ENCODE measurements around the gene NTRK3. TPM values are rescaled to one million over a fixed set of nuclear protein-coding genes. Genes with fewer than 3 reads are reported as not detected.

The NTRK3 gene
- total RNA-seq, 4 donors from 2014 or later = 0.09 to 2.7 (median 0.62) TPM

DNA sequence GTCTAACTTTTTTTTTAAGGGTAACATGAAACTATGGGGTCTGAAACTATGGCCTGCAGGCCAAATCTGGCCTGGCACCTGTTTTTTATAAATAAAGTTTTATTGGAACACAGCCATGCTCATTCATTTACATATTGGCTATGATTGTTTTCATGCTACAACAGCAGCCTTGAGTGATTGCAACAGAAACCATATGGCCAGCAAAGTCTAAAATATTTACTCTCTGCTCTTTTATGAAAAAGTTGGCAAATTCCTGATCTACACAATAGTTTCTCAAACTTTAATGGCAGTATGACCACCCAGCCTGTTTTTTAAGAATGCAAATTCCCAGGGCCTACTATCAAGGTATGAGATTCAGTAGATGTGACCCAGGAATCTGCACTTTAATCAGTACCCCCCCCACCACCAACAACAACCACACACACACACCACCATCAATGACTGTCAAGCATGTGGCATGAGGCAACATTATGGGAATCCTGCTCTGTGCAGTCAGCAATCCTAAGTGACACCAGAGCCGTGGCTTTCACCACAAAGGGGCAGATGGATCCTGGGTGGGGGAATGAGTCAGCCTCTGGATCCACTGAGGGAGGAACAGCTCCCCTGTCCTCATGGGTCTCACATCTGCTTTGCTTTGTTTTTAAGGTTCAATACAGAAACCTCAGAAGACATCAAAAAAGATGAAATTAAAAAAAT is 142.8 kb downstream of the NTRK3 start:
- DNase-seq = no peak
- no peak overlapping the region for H3K4me3 ChIP-seq
- H3K27me3 ChIP-seq = no peaks in the 10 kb centered on the region
- intact Hi-C loops (cut with DNase I) = no loop called here
- 0 to 21% methylated on average over 1 of the region's 1 CpG for WGBS, 2 donors
- peaks cover 0 to 9% (median 0%) of the 10 kb centered on the region in 3 donors for H3K4me1 ChIP-seq
- TF ChIP-seq, protein P1, sequence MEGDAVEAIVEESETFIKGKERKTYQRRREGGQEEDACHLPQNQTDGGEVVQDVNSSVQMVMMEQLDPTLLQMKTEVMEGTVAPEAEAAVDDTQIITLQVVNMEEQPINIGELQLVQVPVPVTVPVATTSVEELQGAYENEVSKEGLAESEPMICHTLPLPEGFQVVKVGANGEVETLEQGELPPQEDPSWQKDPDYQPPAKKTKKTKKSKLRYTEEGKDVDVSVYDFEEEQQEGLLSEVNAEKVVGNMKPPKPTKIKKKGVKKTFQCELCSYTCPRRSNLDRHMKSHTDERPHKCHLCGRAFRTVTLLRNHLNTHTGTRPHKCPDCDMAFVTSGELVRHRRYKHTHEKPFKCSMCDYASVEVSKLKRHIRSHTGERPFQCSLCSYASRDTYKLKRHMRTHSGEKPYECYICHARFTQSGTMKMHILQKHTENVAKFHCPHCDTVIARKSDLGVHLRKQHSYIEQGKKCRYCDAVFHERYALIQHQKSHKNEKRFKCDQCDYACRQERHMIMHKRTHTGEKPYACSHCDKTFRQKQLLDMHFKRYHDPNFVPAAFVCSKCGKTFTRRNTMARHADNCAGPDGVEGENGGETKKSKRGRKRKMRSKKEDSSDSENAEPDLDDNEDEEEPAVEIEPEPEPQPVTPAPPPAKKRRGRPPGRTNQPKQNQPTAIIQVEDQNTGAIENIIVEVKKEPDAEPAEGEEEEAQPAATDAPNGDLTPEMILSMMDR (IDR thresholded peaks at IDR 0.05) = no peak
- TF ChIP-seq POLR2A (IDR thresholded peaks at IDR 0.05) = no peak
- H3K9me3 ChIP-seq = no peaks in the 10 kb centered on the region
- no peaks in the 10 kb centered on the region for H3K36me3 ChIP-seq
- H3K27ac ChIP-seq = no peak overlapping the region

DNA sequence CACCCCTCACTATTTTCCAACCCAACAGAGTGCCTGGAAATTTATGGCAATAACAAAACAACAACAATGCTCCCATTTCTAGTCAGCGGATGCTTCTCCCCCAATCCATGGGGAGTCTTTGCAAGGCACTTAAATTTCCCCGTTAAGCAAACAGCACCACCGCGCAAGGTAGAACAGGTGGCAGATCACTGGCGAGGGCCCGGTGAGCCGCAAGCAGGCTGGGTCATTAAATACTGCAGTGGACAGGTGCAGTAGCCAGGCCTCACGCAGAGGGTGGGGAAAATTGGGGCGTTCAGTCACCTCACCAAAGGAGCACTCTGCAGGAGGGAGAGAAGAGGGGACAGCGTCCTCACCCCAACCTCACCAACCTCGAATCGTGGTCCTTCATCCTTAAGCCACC is 147.5 kb downstream of the NTRK3 start:
- no peaks in the 10 kb centered on the region for H3K27me3 ChIP-seq
- H3K27ac ChIP-seq = no peak overlapping the region
- no peak overlapping the region for H3K4me3 ChIP-seq
- intact Hi-C loops (cut with DNase I) = no loop called here
- no peak for TF ChIP-seq POLR2A (IDR thresholded peaks at IDR 0.05)
- TF ChIP-seq, protein P1 (IDR thresholded peaks at IDR 0.05) = no peak
- H3K9me3 ChIP-seq = no peaks in the 10 kb centered on the region
- no peaks in the 10 kb centered on the region for H3K36me3 ChIP-seq
- 87 to 90% methylated on average over 8 to 10 of the region's 12 CpGs for WGBS, 2 donors
- no peak for DNase-seq
- no peaks in the 10 kb centered on the region for H3K4me1 ChIP-seq

DNA sequence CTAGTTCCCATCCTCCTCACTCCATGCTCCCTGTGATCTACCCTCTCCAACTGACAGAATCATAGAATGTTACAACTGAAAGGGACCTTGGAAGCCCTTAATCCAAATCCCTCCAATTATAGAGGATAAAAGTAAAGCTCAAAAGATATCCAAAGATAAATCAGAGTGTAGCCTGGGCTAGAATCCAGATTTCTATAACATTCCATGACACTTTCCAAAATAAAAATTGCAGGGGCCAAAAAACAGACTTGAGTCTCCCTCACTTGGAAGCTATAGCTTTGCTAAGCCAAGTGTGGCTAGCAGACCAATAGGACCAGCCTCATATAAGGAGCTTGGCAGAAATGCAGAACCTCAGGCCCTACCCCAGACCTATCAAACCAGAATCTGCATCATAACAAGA is 148.1 kb downstream of the NTRK3 start:
- no peaks in the 10 kb centered on the region for H3K4me1 ChIP-seq
- H3K9me3 ChIP-seq = no peaks in the 10 kb centered on the region
- no peaks in the 10 kb centered on the region for H3K36me3 ChIP-seq
- TF ChIP-seq, protein P1 (IDR thresholded peaks at IDR 0.05) = no peak
- TF ChIP-seq POLR2A (IDR thresholded peaks at IDR 0.05) = no peak
- intact Hi-C loops (cut with DNase I) = no loop called here
- no peak overlapping the region for H3K4me3 ChIP-seq
- no peaks in the 10 kb centered on the region for H3K27me3 ChIP-seq
- DNase-seq = no peak
- no peak overlapping the region for H3K27ac ChIP-seq

DNA sequence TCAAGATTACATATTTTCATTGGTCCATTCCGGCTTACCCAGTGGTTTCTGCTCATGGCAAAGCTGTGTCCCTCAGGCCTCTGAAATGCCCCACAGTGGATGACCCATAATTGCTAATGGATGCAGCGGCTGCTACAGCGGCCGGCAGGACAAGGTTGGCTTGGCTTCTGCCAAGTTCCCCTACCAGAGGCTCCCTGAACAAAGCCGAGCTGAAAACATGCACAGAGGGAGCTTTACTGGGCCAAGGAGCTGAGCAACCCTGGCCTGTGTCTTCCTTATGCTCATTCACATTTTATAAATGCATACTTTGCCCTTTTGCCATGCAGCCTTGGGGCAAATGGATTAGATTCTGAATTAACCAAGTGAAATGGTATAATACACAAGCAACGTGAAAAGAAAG is 150.5 kb downstream of the NTRK3 start:
- H3K27ac ChIP-seq = no peak overlapping the region
- no peaks in the 10 kb centered on the region for H3K36me3 ChIP-seq
- intact Hi-C loops (cut with DNase I) = no loop called here
- DNase-seq = no peak
- WGBS, 2 donors = 62 to 70% methylated on average over 6 of the region's 6 CpGs
- H3K27me3 ChIP-seq = no peaks in the 10 kb centered on the region
- no peak for TF ChIP-seq POLR2A (IDR thresholded peaks at IDR 0.05)
- TF ChIP-seq, protein P1 (IDR thresholded peaks at IDR 0.05) = no peak
- H3K4me1 ChIP-seq = no peaks in the 10 kb centered on the region
- H3K9me3 ChIP-seq = no peaks in the 10 kb centered on the region
- H3K4me3 ChIP-seq = no peak overlapping the region

DNA sequence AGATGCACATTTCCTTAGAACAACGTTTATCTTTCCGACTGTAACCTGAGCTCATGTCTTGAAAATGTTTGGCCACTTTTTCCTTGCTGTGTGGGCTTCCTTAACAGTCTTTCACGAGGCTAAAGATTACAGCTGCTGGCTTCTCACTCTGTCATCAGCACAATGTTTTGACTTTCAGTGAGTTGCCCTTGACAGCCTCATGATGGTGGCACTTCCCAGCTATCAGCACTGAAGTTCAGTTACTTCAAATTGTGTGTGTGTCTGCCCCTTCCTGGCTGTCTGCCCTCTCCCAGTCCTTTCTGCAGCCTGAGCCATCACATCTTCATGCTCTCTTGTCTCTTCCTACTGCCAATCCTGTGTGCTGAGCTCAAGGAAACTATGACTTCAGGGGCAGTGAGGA is 152.2 kb downstream of the NTRK3 start:
- H3K36me3 ChIP-seq = no peaks in the 10 kb centered on the region
- 38 to 55% methylated on average over 3 of the region's 3 CpGs for WGBS, 2 donors
- no peak overlapping the region for H3K27ac ChIP-seq
- H3K4me1 ChIP-seq = no peaks in the 10 kb centered on the region
- no peak for TF ChIP-seq POLR2A (IDR thresholded peaks at IDR 0.05)
- TF ChIP-seq, protein P1 (IDR thresholded peaks at IDR 0.05) = no peak
- intact Hi-C loops (cut with DNase I) = no loop called here
- no peak for DNase-seq
- H3K27me3 ChIP-seq = peaks cover 0 to 2% (median 0%) of the 10 kb centered on the region in 4 donors
- no peaks in the 10 kb centered on the region for H3K9me3 ChIP-seq
- no peak overlapping the region for H3K4me3 ChIP-seq
